AG10803 (cell line): Measurements from ENCODE around the gene C1QTNF1.
"Not testable (repeated sequence)": the region's sequence is repeated elsewhere in the genome, so short reads cannot be mapped to it uniquely, and the experiment has no call there.

Experiments
- DNase-seq: peaks from one replicate; pipeline ENCODE4 v3.0.0; 2010; ENCODE audit warnings: low read depth
- H3K4me3 ChIP-seq: 2 replicates; pipeline ENCODE4 v1.5.1; 2011; ENCODE audit warnings: mild to moderate bottlenecking, low read length, control low read depth
- CTCF ChIP-seq: conservative IDR thresholded peaks from 2 replicates; pipeline ENCODE4 v1.5.1; 2011; ENCODE audit warnings: mild to moderate bottlenecking, low read length, control low read depth, inconsistent platforms

Gene C1QTNF1

GRCh38 chr17:79029327-79030009, 5.5 kb downstream of the C1QTNF1 start:
- no peak for TF ChIP-seq CTCF
- no peak overlapping the region for H3K4me3 ChIP-seq
- no peak for DNase-seq

GRCh38 chr17:79030636-79031035, 6.7 kb downstream of the C1QTNF1 start:
- H3K4me3 ChIP-seq, DNase-seq: not testable (repeated sequence)

GRCh38 chr17:79031996-79032875, 8.3 kb downstream of the C1QTNF1 start:
- peak; percentile 68 for DNase-seq
- no peak for TF ChIP-seq CTCF
- no peak overlapping the region for H3K4me3 ChIP-seq

GRCh38 chr17:79033046-79033616, 9.2 kb downstream of the C1QTNF1 start:
- no peak for DNase-seq
- no peak overlapping the region for H3K4me3 ChIP-seq
- TF ChIP-seq CTCF: no peak

- no peak for DNase-seq
- H3K4me3 ChIP-seq: no peak overlapping the region
- no peak for TF ChIP-seq CTCF
These were observed 10.0 kb downstream of the C1QTNF1 start for GRCh38 chr17:79033741-79034501.

- DNase-seq: no peak
- H3K4me3 ChIP-seq: no peak overlapping the region
- no peak for TF ChIP-seq CTCF
These were observed 11.0 kb downstream of the C1QTNF1 start for GRCh38 chr17:79034931-79035485.

GRCh38 chr17:79035686-79036085, 11.7 kb downstream of the C1QTNF1 start:
- no peak overlapping the region for H3K4me3 ChIP-seq
- no peak for TF ChIP-seq CTCF
- no peak for DNase-seq
